CD4-positive, alpha-beta T cell treated with Interleukin-15 for 4 hours (primary cell): ENCODE data around the gene DHDH.
A peak's percentile ranks its signal among the peaks of the same experiment; 100 is the strongest.
"Not testable (repeated sequence)": the region's sequence is repeated elsewhere in the genome, so short reads cannot be mapped to it uniquely, and the experiment has no call there.

Source experiments
- DNase-seq: peaks from one replicate; pipeline ENCODE4 v3.0.0-alpha.2; 2020; ENCODE audit warnings: low spot score

DHDH gene

GRCh38 chr19:48933382-48933932, at the start of gene DHDH:
DHDH (plus strand) TSS chr19:48933699; CDS start chr19:48933722, 23 bp downstream.
- DNase-seq: peak; percentile 88

- DNase-seq: no peak
These were observed 49.8 kb upstream of the DHDH start for GRCh38 chr19:48883726-48884125.

- DNase-seq: no peak
These were observed 45.5 kb upstream of the DHDH start for GRCh38 chr19:48887861-48888612.

- not testable (repeated sequence) for DNase-seq
These were observed 44.0 kb upstream of the DHDH start for GRCh38 chr19:48889496-48889895.

- DNase-seq: no peak
These were observed 42.9 kb upstream of the DHDH start for GRCh38 chr19:48890551-48890950.

- no peak for DNase-seq
These were observed 38.3 kb upstream of the DHDH start for GRCh38 chr19:48895226-48895625.

- no peak for DNase-seq
These were observed 37.2 kb upstream of the DHDH start for GRCh38 chr19:48896191-48896720.

- DNase-seq: no peak
These were observed 36.3 kb upstream of the DHDH start for GRCh38 chr19:48897181-48897580.

GRCh38 chr19:48899386-48899749, 34.1 kb upstream of the DHDH start:
- not testable (repeated sequence) for DNase-seq

- peak; percentile 100 for DNase-seq
These were observed 33.6 kb upstream of the DHDH start, which contains the start of gene NUCB1 for GRCh38 chr19:48899781-48900476. NUCB1 (plus strand) TSS chr19:48900312; CDS start chr19:48900797, 485 bp downstream.

- peak; percentile 45 for DNase-seq
These were observed 32.8 kb upstream of the DHDH start for GRCh38 chr19:48900477-48901406.

GRCh38 chr19:48902291-48902690, 31.2 kb upstream of the DHDH start:
- not testable (repeated sequence) for DNase-seq

GRCh38 chr19:48903788-48904187, 29.7 kb upstream of the DHDH start:
- not testable (repeated sequence) for DNase-seq

- no peak for DNase-seq
These were observed 27.8 kb upstream of the DHDH start for GRCh38 chr19:48905664-48906063.

- no peak for DNase-seq
These were observed 27.2 kb upstream of the DHDH start for GRCh38 chr19:48906324-48906723.

GRCh38 chr19:48907671-48908070, 25.8 kb upstream of the DHDH start:
- DNase-seq: no peak

- DNase-seq: not testable (repeated sequence)
These were observed 23.9 kb upstream of the DHDH start for GRCh38 chr19:48909424-48910077.

- DNase-seq: no peak
These were observed 22.7 kb upstream of the DHDH start for GRCh38 chr19:48910803-48911202.

- no peak for DNase-seq
These were observed 20.2 kb upstream of the DHDH start for GRCh38 chr19:48913114-48913889.

- DNase-seq: no peak
These were observed 19.3 kb upstream of the DHDH start for GRCh38 chr19:48914181-48914580.
